Measurements from ENCODE around the gene PRICKLE2. TPM values are rescaled to one million over a fixed set of nuclear protein-coding genes. Genes with fewer than 3 reads are reported as not detected.

The PRICKLE2 gene
- total RNA-seq, 1 experiment from 2014 or later: 3.2 TPM

DNA sequence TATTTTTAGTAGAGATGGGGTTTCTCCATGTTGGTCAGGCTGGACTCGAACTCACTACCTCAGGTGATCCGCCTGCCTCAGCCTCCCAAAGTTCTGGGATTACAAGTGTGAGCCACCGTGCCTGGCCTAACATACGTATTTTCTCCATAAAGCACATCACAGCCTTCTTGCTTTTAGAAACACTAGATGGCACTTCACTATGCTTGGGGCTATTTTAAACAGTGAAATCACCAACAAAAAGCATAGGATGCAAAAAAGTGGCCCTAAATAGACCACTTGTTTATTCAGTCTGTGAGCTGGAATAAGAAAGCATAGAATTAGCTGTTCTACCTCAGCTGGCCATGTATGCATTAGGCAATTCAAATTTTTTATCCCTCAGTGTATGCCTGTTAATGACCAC lies 46.0 kb downstream of the PRICKLE2 start:
- H3K18ac ChIP-seq (ENCODE audit: insufficient read length, low read depth, low read length): no peak overlapping the region
- WGBS (ENCODE audit: extremely low coverage, insufficient read length, low lambda C conversion rate): no CpG with 5 or more reads among the region's 4 CpGs
- no peak overlapping the region for H2AFZ ChIP-seq (ENCODE audit: low read length)
- TF ChIP-seq, protein P1, sequence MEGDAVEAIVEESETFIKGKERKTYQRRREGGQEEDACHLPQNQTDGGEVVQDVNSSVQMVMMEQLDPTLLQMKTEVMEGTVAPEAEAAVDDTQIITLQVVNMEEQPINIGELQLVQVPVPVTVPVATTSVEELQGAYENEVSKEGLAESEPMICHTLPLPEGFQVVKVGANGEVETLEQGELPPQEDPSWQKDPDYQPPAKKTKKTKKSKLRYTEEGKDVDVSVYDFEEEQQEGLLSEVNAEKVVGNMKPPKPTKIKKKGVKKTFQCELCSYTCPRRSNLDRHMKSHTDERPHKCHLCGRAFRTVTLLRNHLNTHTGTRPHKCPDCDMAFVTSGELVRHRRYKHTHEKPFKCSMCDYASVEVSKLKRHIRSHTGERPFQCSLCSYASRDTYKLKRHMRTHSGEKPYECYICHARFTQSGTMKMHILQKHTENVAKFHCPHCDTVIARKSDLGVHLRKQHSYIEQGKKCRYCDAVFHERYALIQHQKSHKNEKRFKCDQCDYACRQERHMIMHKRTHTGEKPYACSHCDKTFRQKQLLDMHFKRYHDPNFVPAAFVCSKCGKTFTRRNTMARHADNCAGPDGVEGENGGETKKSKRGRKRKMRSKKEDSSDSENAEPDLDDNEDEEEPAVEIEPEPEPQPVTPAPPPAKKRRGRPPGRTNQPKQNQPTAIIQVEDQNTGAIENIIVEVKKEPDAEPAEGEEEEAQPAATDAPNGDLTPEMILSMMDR (conservative IDR thresholded peaks at IDR 0.05): peak; percentile 32; the same call in 2 of the 3 replicates
- no peaks in the 10 kb centered on the region for H3K9me3 ChIP-seq (ENCODE audit: control insufficient read depth, low read depth, low read length)
- no peak overlapping the region for H2BK120ac ChIP-seq (ENCODE audit: low read depth, low read length, poor library complexity, severe bottlenecking)
- H3K4me3 Mint-ChIP-seq: no peak overlapping the region
- H2BK5ac ChIP-seq (ENCODE audit: insufficient read length, low read length): no peak overlapping the region
- no peak for DNase-seq
- no peak overlapping the region for H4K91ac ChIP-seq (ENCODE audit: insufficient read length, low read depth, low read length)
- no peak overlapping the region for H3K4me2 ChIP-seq (ENCODE audit: insufficient read depth, insufficient read length, low read length)
- no peak overlapping the region for H2BK12ac ChIP-seq (ENCODE audit: insufficient read length, low read depth, low read length)
- H3K9ac ChIP-seq (ENCODE audit: extremely low read depth, insufficient read length, low read length): no peak overlapping the region
- 0 out of 7 replicates have a peak, but pooled peaks cover 0 to 2% (median 0%) of the 10 kb centered on the region in 3 experiments for H3K36me3 Mint-ChIP-seq (ENCODE audit: insufficient read depth in 1 of 3, low read depth in 3 of 3)
- H3K79me2 ChIP-seq (ENCODE audit: insufficient read depth, low read length): no peaks in the 10 kb centered on the region
- H3K4ac ChIP-seq (ENCODE audit: low read depth, low read length): no peak overlapping the region
- no peak overlapping the region for H3T11ph ChIP-seq (ENCODE audit: low read length)
- no peaks in the 10 kb centered on the region for H4K20me1 ChIP-seq (ENCODE audit: control insufficient read depth, insufficient read depth, insufficient read length)
- H2AK5ac ChIP-seq (ENCODE audit: insufficient read length, low read length): no peak overlapping the region
- no peak overlapping the region for H4K8ac ChIP-seq (replicated peaks; ENCODE audit: insufficient read length, low read depth, low read length)
- H3K4me1 Mint-ChIP-seq: peaks cover 7 to 10% of the 10 kb centered on the region in 2 experiments
- no peaks in the 10 kb centered on the region for H3K27me3 ChIP-seq (ENCODE audit: insufficient read depth, low read length)
- H3K79me1 ChIP-seq (ENCODE audit: insufficient read depth, low read depth, low read length, poor library complexity, severe bottlenecking): no peaks in the 10 kb centered on the region
- H3K27ac ChIP-seq (ENCODE audit: insufficient read length, low read depth, low read length): no peak overlapping the region
- no peak overlapping the region for H3K27ac Mint-ChIP-seq
- H3K23ac ChIP-seq (ENCODE audit: insufficient read length, low read depth, low read length): no peak overlapping the region
- no peak overlapping the region for H3K14ac ChIP-seq (ENCODE audit: insufficient read depth, low read length)
- H2BK15ac ChIP-seq (ENCODE audit: low read depth, low read length): no peak overlapping the region
- 0 out of 5 replicates have a peak, but pooled peaks cover 0 to 4% of the 10 kb centered on the region in 2 experiments for H3K9me3 Mint-ChIP-seq
- no peaks in the 10 kb centered on the region; the same call in 1 of the 2 replicates for H3K27me3 Mint-ChIP-seq (ENCODE audit: low read depth)
- no peak overlapping the region for H4K5ac ChIP-seq (ENCODE audit: insufficient read length, low read depth, low read length)
- no peaks in the 10 kb centered on the region for H3K23me2 ChIP-seq (ENCODE audit: insufficient read length, low read depth, low read length, poor library complexity, severe bottlenecking)
- H3K56ac ChIP-seq (ENCODE audit: insufficient read length, low read depth, low read length): no peak overlapping the region
- no peak overlapping the region for H2BK20ac ChIP-seq (ENCODE audit: low read depth, low read length, poor library complexity, severe bottlenecking)
- H3K4me1 ChIP-seq (ENCODE audit: insufficient read depth, low read length): peaks cover 3% of the 10 kb centered on the region; the same call in 1 of the 2 replicates
